Left cardiac atrium (tissue), 4 donors: ENCODE measurements around the gene PACRG. TPM values are rescaled to one million over a fixed set of nuclear protein-coding genes. Genes with fewer than 3 reads are reported as not detected.

Experiments
- ATAC-seq, 2 donors: fragments of 200-7000 bp; cut with Tn5 transposase; one replicate each; pipeline ENCODE4 v1.9.1; 2020; ENCODE audit warnings: mild to moderate bottlenecking in 2 of 2, moderate library complexity in 2 of 2
- DNase-seq: peaks from one replicate; pipeline ENCODE4 v3.0.0-alpha.2; 2020
- intact Hi-C, 2 donors: fragments of 100-400 bp; cut with DNase I; formaldehyde crosslinking; loops; one replicate each; pipeline versions ENCODE4 v1.14.1 to v1.15.1; 2022 to 2023
- total RNA-seq, 2 donors: library from RNA; stranded (reverse); fragmentation: NEBNext Ultra II Directional; extraction: Animal tissue kit (Norgen Biotek cat#: 25700); gene quantifications; one replicate each; pipeline ENCODE4 v1.2.1, GENCODE V29; 2021
- donor health status: DM: no; HTN: yes; CAD: no.
- donor health status: DM: no; HTN: yes; CAD: no; lungs with severe emphysema.
- donor health status: DM: yes; HTN: yes; CAD: no.
- donor health status: Dilated cardiomyopathy.

The PACRG gene
- total RNA-seq, 2 donors from 2014 or later = 3.2 to 4.5 TPM

- DNase-seq (no peak), ATAC-seq (no peak)
- intact Hi-C loops = no loop called here
These were observed 503.1 kb downstream of the PACRG start for GRCh38 chr6:163230901-163231300.

- intact Hi-C loops = no loop called here
- ATAC-seq (no peak), DNase-seq (no peak)
These were observed 503.7 kb downstream of the PACRG start for GRCh38 chr6:163231356-163232014.

GRCh38 chr6:163232015-163232523, 504.3 kb downstream of the PACRG start:
- no peak for DNase-seq
- intact Hi-C loops = no loop called here
- ATAC-seq = no peak

GRCh38 chr6:163232649-163233048, 504.9 kb downstream of the PACRG start:
- no peak for DNase-seq
- intact Hi-C loops = no loop called here
- no peak for ATAC-seq

GRCh38 chr6:163237110-163237509, 509.3 kb downstream of the PACRG start:
- DNase-seq = no peak
- no peak for ATAC-seq
- intact Hi-C loops = no loop called here

GRCh38 chr6:163239572-163240340, 512.0 kb downstream of the PACRG start:
- intact Hi-C loops = no loop called here
- DNase-seq (no peak), ATAC-seq (no peak)

- no peak for DNase-seq
- no peak for ATAC-seq
- intact Hi-C loops = no loop called here
These were observed 512.8 kb downstream of the PACRG start for GRCh38 chr6:163240556-163240955.

- intact Hi-C loops = no loop called here
- ATAC-seq = no peak
- no peak for DNase-seq
These were observed 513.9 kb downstream of the PACRG start for GRCh38 chr6:163241683-163242082.

GRCh38 chr6:163243083-163243482, 515.3 kb downstream of the PACRG start:
- ATAC-seq = peak; percentile 78 to 92
- DNase-seq = peak; percentile 49
- intact Hi-C loops = no loop called here

- intact Hi-C loops = no loop called here
- DNase-seq (no peak), ATAC-seq (no peak)
These were observed 516.2 kb downstream of the PACRG start for GRCh38 chr6:163243692-163244589.

GRCh38 chr6:163248051-163248450, 520.3 kb downstream of the PACRG start:
- no peak for ATAC-seq
- intact Hi-C loops = no loop called here
- DNase-seq = no peak

- peak in 1 of 2 donors; percentile 33 for ATAC-seq
- intact Hi-C loops = no loop called here
These were observed 521.9 kb downstream of the PACRG start for GRCh38 chr6:163249651-163250101.

GRCh38 chr6:163250116-163250515, 522.3 kb downstream of the PACRG start:
- ATAC-seq (no peak), DNase-seq (no peak)
- intact Hi-C loops = no loop called here

More at GRCh38 chr6:163249651-163250101, 521.9 kb downstream of the PACRG start:
- DNase-seq = no peak

- ATAC-seq = peak; percentile 78 to 85
- intact Hi-C loops = no loop called here
- peak; percentile 34 for DNase-seq
These were observed 524.4 kb downstream of the PACRG start for GRCh38 chr6:163252061-163252591.

GRCh38 chr6:163253556-163254213, 525.9 kb downstream of the PACRG start:
- ATAC-seq (peak; percentile 10 to 36), DNase-seq (no peak)
- intact Hi-C loops = no loop called here

- intact Hi-C loops = no loop called here
- DNase-seq (no peak), ATAC-seq (no peak)
These were observed 526.6 kb downstream of the PACRG start for GRCh38 chr6:163254341-163254835.

GRCh38 chr6:163255265-163255664, 527.5 kb downstream of the PACRG start:
- intact Hi-C loops = no loop called here
- DNase-seq (no peak), ATAC-seq (no peak)

GRCh38 chr6:163259689-163260088, 531.9 kb downstream of the PACRG start:
- ATAC-seq (no peak), DNase-seq (no peak)
- intact Hi-C loops = loop anchor here in 1 of 2 donors (5.0 kb wide), 2 partner anchors 38 to 153 kb away; partner anchors contain the start of gene QKI
